OCI-LY1 (cell line): ENCODE measurements around the gene HNRNPA1.
"Not testable (repeated sequence)": the region's sequence is repeated elsewhere in the genome, so short reads cannot be mapped to it uniquely, and the experiment has no call there.

Experiments
- EZH2 ChIP-seq: fragments of 200-600 bp; sonication (generic), shearing (Covaris generic); IDR thresholded peaks from 2 replicates; pipeline ENCODE4 v1.8.0; 2017; ENCODE audit warnings: borderline replicate concordance, mixed run types, mild to moderate bottlenecking, antibody characterized with exemption, low read length, moderate library complexity, mixed read lengths
- TF ChIP-seq, protein P1 (sequence below): fragments of 200-600 bp; sonication (generic), shearing (Covaris generic); IDR thresholded peaks from 2 replicates; pipeline ENCODE4 v1.5.1; 2017; ENCODE audit warnings: mild to moderate bottlenecking, antibody characterized with exemption, low read length, moderate library complexity, mixed read lengths

DNA sequence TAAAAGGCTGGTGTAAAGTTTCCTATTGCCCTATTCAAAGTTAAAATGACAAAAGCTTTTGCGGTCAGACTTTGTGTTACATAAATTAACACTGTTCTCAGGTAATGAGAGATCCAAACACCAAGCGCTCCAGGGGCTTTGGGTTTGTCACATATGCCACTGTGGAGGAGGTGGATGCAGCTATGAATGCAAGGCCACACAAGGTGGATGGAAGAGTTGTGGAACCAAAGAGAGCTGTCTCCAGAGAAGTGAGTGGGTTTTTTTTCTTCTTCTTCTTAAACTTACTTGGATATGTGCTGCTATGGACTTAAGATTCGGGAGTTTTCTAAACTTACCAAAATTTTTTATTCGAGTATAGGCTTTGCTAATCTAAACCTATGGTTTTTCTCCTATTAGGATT lies 1.2 kb downstream of the HNRNPA1 start:
- TF ChIP-seq, protein P1, sequence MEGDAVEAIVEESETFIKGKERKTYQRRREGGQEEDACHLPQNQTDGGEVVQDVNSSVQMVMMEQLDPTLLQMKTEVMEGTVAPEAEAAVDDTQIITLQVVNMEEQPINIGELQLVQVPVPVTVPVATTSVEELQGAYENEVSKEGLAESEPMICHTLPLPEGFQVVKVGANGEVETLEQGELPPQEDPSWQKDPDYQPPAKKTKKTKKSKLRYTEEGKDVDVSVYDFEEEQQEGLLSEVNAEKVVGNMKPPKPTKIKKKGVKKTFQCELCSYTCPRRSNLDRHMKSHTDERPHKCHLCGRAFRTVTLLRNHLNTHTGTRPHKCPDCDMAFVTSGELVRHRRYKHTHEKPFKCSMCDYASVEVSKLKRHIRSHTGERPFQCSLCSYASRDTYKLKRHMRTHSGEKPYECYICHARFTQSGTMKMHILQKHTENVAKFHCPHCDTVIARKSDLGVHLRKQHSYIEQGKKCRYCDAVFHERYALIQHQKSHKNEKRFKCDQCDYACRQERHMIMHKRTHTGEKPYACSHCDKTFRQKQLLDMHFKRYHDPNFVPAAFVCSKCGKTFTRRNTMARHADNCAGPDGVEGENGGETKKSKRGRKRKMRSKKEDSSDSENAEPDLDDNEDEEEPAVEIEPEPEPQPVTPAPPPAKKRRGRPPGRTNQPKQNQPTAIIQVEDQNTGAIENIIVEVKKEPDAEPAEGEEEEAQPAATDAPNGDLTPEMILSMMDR = not testable (repeated sequence)
- not testable (repeated sequence) for TF ChIP-seq EZH2
